22Rv1 (cell line): Measurements from ENCODE around the gene RNF225.

Experiments used
- H3K27ac ChIP-seq: fragments of 450-650 bp; 2 replicates; pipeline ENCODE4 v1.5.1; 2017
- ZFX ChIP-seq: fragments of 450-650 bp; IDR thresholded peaks from 2 replicates; pipeline ENCODE4 v1.6.1; 2017; ENCODE audit warnings: antibody characterized with exemption, borderline replicate concordance
- TF ChIP-seq, protein P1 (sequence below): fragments of 450-650 bp; IDR thresholded peaks from 2 replicates; pipeline ENCODE4 v1.5.1; 2017; ENCODE audit warnings: mild to moderate bottlenecking

RNF225 gene

DNA sequence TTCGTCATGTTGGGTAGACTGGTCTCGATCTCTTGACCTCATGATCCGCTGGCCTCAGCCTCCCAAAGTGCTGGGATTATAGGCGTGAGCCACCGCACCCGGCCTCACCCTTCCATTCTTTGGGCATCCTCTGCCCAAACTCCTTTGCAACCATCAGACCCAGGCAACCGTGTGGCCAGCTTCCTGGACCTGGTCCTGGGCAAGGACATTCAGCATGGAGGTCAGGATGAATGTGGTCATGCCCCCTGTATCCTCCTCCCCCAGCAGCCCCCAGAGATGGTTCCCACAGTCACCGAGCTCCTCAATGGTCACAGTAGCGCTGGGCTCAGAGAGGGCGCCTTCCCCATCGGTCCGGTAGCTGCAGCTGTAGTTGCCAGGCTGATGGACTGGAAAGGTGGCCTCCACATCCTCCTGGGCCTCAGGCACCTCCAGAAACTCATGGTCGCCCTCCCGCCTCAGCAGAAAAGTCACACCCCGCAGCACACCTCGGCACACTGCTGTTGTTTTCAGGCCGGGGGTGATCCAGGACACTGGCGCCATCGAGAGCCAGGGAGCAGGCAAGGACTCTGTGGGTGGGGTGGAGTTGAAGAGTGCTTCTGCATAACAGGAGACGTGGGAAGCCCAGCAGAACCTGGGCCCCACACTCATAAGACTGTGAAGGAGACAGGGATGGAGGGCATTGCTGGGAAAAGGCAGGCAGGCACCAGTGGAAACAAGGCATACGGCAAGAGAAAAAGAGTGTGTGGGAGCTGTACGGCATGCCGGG, 43.3 kb upstream of the RNF225 start:
- no peak overlapping the region for H3K27ac ChIP-seq
- TF ChIP-seq, protein P1, sequence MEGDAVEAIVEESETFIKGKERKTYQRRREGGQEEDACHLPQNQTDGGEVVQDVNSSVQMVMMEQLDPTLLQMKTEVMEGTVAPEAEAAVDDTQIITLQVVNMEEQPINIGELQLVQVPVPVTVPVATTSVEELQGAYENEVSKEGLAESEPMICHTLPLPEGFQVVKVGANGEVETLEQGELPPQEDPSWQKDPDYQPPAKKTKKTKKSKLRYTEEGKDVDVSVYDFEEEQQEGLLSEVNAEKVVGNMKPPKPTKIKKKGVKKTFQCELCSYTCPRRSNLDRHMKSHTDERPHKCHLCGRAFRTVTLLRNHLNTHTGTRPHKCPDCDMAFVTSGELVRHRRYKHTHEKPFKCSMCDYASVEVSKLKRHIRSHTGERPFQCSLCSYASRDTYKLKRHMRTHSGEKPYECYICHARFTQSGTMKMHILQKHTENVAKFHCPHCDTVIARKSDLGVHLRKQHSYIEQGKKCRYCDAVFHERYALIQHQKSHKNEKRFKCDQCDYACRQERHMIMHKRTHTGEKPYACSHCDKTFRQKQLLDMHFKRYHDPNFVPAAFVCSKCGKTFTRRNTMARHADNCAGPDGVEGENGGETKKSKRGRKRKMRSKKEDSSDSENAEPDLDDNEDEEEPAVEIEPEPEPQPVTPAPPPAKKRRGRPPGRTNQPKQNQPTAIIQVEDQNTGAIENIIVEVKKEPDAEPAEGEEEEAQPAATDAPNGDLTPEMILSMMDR: no peak
- no peak for TF ChIP-seq ZFX

DNA sequence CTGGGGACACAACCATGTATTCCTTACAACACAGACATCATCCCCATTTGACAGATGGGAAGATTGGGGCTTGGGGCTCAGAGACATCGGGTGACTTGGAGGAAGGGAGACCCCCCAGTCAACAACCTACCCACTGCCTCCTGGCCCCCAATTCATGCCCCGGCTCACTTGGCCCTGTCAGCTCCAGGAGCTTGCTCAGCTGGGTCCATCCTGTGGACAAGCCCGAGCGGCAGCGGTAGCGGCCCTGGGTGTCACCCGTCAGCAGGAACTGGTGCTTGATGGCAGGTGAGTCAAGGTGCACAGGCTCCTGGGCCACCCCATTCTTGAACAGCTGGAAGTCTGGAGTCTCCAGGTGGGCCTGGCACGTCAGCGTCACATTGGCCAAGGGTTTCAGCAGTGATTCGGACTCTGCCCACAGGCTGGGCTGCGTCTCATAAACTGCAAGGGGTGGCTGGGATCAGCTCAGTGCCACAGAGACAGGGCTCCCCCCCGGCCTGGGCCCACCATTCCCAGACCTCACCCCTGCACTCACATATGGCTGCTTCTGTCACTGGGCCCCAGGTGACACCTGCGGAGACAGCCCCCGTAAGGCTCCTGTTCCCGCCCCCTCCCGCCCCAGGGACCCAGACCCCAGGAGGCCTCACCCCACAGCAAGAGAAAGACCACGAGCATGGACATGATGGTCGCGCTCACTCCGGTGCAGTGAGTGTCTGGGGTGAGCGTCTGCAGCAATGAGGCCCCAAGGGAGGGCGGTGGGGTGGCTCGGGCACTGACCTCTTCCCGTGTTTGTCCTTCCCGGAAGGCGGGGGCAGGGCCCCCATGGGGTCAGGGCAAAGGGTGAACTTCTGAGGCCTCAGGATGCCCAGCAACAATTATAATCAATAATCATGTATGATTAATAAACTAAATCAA, 42.4 kb upstream of the RNF225 start, which contains the start of gene A1BG:
A1BG (minus strand) TSS at position 733 of the 912 bp plus-strand sequence; CDS start at position 678, 55 bp downstream.
- TF ChIP-seq, protein P1: no peak
- TF ChIP-seq ZFX: no peak
- no peak within 1 kb of the TSS for H3K27ac ChIP-seq

DNA sequence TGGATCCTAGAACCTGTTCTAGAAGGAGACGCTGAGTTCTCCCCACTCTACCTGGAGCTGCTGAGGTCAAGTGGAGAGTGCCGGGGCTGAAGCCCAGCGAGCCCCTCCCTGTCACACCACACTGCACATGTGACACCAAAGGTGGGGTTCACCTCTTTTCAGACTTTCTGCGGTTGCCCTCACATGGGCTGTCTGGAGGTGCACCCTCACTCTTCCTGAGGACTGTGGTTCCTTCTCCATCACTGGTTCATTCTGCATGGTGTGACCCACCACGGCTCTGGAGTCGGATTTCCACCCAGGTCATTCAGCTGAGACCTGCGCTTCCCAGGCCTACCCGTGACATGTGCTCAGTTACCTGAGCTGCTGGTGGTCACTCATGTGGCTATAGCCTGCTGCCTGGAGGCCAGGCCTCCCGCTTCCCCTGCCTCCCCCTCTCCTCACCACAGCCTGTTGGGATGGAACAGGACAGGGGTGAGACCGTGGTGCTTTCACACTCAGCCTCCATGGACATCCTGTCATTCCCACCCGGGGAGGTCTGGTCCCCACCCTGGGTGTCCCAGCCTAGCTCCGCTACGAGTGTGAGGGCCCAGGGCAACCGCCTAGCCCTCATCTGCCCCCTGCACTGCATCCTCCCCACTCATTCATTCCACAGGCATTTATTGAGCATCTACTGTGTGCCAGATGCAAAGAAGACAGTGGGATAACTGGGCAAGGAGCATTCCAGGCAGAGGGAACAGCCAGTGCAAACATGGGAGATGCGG, 41.6 kb upstream of the RNF225 start:
- H3K27ac ChIP-seq: no peak overlapping the region
- TF ChIP-seq, protein P1: no peak
- TF ChIP-seq ZFX: no peak

DNA sequence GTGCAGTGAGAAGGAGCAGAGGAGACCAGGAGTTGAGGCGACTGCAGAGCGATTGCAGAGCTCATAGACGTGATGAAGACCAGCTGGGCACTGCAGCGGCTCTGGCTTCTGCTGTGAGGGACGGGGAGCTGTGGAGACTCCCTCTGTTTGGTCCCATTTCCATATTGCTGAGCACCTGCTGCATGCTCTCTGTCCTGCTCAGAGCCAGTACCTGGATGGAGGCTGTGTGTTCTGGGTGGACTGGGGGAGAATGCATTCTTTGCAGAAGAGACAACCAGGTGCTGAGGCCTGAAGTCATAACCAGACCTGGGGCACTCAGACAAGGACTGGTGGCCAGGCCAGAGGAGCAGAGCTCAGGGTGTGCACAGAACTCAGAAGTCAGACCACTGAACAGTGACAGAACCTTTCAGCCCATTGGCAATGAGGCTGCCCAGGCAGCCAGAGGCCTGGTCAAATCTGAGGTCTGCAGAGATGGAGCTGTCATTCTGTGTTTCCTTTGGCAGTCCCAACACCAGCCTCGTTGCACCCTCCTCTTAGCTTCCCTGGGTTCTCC, 40.9 kb upstream of the RNF225 start:
- H3K27ac ChIP-seq: no peak overlapping the region
- TF ChIP-seq ZFX: no peak

DNA sequence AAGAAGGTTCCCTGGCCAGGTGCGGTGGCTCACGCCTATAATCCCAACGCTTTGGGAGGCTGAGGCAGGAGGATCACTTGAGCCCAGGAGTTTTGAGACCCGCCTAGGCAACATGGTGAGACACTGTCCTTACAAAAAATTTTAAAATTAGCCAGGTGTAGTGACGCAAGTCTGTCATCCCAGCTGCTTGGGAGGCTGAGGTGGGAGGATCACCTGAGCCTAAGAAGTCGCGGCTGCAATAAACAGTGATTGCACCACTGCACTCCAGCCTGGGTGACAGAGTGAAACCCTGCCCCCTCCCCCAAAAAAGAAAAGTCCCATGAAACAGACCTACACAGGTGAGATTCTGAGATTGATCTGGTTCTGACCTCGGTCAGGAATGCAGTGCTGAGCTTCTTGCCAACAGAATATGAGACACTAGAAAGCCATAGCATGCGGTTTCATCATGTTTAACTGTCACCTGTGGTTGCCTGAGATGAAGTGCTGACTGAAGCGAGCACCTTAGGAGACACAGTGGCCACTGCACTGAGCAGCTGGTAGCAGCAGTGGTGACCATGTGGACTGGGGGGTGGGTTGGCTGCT, 40.1 kb upstream of the RNF225 start:
- TF ChIP-seq, protein P1: no peak
- no peak for TF ChIP-seq ZFX
- no peak overlapping the region for H3K27ac ChIP-seq

DNA sequence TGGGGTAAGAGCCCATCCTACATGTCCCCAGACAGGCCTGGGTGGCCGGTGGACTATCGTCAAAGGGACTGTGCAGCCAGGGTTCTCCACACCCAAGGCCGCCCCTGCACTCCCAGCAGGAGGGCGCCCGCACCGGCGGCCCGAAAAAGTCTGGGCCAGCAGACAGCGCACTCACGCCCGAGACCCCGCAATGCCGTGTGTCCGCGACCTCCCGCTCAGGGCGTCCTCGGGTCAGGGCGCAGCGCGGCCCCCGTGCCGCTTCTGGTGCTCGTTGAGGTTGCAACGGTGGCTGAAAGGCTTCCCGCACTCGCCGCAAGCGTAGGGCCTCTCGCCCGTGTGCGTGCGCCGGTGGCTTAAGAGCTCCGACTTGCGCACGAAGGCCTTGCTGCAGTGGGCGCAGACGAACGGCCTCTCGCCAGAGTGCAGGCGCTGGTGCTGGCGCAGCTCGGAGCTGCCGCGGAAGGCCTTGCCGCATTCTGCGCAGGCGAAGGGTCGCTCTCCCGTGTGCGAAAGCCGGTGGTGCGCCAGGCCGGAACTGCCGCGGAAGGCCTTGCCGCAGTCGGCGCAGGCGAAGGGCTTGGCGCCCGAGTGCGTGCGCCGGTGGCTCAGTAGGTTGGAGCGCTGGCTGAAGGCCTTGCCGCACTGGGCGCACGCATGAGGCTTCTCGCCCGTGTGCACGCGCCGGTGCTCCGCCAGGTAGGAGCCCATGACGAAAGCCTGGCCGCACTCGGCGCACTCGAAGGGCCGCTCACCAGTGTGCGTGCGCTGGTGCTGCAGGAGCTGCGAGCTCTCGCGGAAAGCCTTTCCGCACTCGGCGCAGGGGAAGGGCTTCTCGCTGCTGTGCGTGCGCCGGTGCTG, 39.3 kb upstream of the RNF225 start:
- TF ChIP-seq, protein P1: no peak
- no peak overlapping the region for H3K27ac ChIP-seq
